ENCODE data around the gene LRRC37A.
"Not testable (repeated sequence)": the region's sequence is repeated elsewhere in the genome, so short reads cannot be mapped to it uniquely, and the experiment has no call there.

The LRRC37A gene

DNA sequence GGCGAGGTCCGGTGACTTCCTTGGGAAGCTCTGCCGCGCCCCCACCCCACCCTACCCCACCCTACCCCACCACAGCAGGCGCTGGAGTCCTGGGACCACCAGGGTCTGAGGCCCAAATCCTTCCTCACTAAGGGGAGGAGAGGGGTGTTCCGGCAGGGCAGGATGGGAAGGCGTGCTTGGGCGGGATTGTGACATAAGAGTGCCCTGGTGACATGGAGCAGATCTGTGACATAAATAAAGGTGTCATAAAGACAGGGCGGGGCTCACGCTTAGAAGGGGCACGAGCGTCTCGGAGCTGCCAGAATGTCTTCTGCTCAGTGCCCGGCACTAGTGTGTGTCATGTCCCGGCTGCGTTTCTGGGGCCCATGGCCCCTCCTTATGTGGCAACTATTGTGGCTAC lies at the start of gene LRRC37A:
Gene LRRC37A, plus strand, starts transcription at position 301 of the 400 bp plus-strand sequence. Its CDS starts 3 bp downstream, at position 304.
- in situ Hi-C loops (cut with MboI; ENCODE audit: low pct_unique_long_range_greater_than_20kb, low sequenced_read_pairs, unreplicated experiment); DNase-seq (ENCODE audit: low spot score): not testable (repeated sequence)

DNA sequence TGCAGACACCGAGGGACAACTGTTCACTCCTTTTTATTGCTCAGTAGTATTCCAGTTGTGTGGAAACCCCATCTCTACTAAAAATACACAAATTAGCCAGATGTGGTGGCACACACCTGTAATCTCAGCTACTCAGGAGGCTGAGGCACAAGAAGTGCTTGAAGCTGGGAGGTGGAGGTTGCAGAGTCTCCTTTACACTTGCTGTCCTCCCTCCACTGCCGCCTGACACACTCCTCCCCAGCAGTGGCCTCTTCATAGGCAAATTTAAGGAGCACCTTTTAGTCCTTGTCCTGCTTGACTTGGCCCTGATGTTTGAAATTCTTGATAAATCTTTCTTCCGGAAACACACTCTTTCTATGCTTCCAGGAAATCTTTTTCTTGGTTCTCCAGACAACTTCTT lies 45.8 kb upstream of the LRRC37A start:
- in situ Hi-C loops (cut with MboI; ENCODE audit: low pct_unique_long_range_greater_than_20kb, low sequenced_read_pairs, unreplicated experiment); DNase-seq (ENCODE audit: low spot score): not testable (repeated sequence)

DNA sequence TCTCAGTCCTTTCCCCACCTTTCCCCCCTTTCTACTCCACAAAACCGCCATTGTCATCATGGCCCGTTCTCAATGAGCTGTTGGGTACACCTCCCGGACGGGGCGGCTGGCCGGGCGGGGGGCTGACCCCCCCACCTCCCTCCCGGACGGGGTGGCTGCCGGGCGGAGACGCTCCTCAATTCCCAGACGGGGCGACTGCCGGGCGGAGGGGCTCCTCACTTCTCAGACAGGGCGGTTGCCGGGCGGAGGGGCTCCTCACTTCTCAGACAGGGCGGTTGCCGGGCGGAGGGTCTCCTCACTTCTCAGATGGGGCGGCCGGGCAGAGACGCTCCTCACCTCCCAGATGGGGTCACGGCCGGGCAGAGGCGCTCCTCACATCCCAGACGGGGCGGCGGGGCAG lies 42.1 kb upstream of the LRRC37A start:
- in situ Hi-C loops (cut with MboI; ENCODE audit: low pct_unique_long_range_greater_than_20kb, low sequenced_read_pairs, unreplicated experiment); DNase-seq (ENCODE audit: low spot score): not testable (repeated sequence)

DNA sequence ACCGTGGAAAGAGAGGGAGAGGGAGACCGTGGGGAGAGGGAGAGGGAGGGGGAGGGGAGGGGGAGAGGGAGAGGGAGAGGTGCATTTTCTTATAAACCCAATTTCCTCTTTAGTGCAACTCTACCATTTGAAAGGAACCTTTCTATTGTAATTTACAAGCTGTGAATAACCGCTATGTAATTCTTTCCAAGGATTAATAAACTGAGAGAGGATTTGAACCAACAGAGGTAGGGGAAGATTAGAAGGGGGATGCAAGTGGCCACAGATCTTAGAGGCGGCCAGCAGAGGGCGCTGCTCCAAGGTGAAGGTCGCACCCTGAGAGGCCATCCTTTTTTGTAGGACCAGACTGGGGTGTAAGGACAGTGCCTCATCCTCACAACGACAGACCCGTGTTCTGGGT lies 41.2 kb upstream of the LRRC37A start:
- TF ChIP-seq, protein P1, sequence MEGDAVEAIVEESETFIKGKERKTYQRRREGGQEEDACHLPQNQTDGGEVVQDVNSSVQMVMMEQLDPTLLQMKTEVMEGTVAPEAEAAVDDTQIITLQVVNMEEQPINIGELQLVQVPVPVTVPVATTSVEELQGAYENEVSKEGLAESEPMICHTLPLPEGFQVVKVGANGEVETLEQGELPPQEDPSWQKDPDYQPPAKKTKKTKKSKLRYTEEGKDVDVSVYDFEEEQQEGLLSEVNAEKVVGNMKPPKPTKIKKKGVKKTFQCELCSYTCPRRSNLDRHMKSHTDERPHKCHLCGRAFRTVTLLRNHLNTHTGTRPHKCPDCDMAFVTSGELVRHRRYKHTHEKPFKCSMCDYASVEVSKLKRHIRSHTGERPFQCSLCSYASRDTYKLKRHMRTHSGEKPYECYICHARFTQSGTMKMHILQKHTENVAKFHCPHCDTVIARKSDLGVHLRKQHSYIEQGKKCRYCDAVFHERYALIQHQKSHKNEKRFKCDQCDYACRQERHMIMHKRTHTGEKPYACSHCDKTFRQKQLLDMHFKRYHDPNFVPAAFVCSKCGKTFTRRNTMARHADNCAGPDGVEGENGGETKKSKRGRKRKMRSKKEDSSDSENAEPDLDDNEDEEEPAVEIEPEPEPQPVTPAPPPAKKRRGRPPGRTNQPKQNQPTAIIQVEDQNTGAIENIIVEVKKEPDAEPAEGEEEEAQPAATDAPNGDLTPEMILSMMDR (IDR thresholded peaks at IDR 0.05; ENCODE audit: extremely low read depth, insufficient read depth, missing control alignments): peak; percentile 87
- peak; percentile 88 for DNase-seq (ENCODE audit: low spot score)
- in situ Hi-C loops (cut with MboI; ENCODE audit: low pct_unique_long_range_greater_than_20kb, low sequenced_read_pairs, unreplicated experiment): not testable (repeated sequence)

DNA sequence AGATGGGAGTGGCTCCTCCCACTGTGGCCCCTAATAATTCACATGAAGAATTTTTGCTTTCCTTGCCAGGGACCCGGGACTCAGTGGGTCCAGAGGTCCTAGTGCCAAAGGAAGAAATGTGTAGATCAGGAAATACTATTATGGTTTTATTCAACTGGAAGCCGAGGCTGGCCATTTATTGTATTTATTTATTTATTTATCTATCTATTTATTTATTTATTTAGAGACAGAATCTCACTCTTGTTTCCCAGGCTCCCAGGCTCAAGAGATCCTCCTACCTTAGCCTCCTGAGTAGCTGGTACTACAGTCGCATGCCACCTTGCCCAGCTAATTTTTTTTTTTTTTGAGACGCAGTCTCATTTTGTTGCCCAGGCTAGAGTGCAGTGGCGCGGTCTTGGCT lies 40.7 kb upstream of the LRRC37A start:
- DNase-seq (ENCODE audit: low spot score); in situ Hi-C loops (cut with MboI; ENCODE audit: low pct_unique_long_range_greater_than_20kb, low sequenced_read_pairs, unreplicated experiment): not testable (repeated sequence)

DNA sequence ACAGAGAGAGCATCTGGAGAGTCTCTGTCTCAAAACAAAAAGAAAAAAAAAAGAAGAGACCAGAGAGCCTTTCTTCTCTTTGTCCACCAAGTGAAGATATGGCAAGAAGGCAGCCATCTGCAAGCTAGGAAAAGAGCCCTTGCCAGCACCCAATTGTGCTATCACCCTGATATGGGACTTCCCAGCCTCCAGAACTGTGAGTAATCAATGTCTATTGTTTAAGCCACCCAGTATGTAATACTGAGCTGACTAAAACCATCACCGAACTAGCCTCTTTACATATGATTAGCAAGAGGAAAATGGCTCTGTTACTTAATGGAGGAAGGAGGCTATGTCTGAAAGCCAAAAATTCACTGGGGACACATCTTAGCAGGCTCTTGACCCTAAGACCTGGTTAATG lies 38.6 kb upstream of the LRRC37A start:
- DNase-seq (ENCODE audit: low spot score); in situ Hi-C loops (cut with MboI; ENCODE audit: low pct_unique_long_range_greater_than_20kb, low sequenced_read_pairs, unreplicated experiment): not testable (repeated sequence)

DNA sequence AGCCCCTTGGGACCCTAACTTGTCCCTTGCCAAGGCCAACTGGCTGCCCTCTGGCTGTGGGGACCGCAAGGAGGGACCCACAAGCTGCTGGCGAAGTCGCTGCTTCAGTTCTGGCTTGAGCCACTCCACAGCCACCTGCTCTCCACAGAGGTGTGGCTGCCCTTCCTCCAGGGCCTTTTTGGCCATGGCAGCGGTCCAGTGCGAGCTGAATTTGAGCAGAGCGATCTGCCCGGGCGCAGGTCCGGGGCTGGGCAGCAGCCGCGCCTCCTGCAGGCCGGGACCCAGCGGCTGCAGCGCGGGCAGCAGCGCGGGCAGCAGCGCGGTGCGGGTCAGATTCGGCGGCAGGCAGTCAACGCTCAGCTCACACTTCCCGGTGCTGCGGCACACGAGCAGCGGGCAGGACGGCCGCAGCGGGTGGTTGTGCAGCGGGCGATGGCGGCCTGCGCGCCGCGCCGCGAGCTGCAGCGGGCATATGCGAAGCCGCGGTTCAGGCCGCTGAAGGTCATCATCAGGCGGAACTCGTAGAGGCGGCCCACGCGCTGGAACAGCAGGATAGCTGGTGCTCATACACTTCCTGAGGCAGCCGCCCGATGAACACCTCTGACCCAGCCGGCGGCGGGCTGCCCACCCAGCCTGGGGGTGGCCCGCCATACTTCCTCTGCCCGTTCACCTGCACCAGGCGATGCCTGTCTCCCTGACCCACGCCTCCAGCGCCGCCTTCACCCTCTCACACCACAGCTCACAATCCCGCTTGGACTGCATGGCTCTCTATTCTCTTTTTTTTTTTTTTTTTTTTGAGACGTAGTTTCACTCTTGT lies 34.9 kb upstream of the LRRC37A start:
- DNase-seq (ENCODE audit: low spot score); in situ Hi-C loops (cut with MboI; ENCODE audit: low pct_unique_long_range_greater_than_20kb, low sequenced_read_pairs, unreplicated experiment): not testable (repeated sequence)
- TF ChIP-seq, protein P1 (IDR thresholded peaks at IDR 0.05; ENCODE audit: extremely low read depth, insufficient read depth, missing control alignments): peak; percentile 36

DNA sequence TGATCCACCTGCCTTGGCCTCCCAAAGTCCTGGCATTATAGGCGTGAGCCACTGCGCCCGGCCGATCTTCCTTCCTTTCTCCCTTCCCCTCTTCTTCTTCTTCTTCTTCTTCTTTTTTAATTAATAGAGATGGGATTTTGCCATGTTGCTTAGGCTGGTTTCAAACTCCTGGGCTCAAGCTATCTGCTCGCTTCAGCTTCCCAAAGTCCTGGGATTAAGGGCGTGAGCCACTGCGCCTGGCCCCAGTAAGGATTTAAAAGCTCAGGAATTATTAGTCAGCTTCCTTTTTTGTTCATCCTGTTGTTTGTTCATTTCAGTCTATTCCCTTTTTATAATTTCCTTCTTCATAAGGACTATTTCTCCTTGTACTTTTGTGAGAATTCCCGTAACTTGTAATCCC lies 32.7 kb upstream of the LRRC37A start:
- DNase-seq (ENCODE audit: low spot score): no peak
- in situ Hi-C loops (cut with MboI; ENCODE audit: low pct_unique_long_range_greater_than_20kb, low sequenced_read_pairs, unreplicated experiment): no loop called here
- TF ChIP-seq, protein P1 (IDR thresholded peaks at IDR 0.05; ENCODE audit: extremely low read depth, insufficient read depth, missing control alignments): no peak

DNA sequence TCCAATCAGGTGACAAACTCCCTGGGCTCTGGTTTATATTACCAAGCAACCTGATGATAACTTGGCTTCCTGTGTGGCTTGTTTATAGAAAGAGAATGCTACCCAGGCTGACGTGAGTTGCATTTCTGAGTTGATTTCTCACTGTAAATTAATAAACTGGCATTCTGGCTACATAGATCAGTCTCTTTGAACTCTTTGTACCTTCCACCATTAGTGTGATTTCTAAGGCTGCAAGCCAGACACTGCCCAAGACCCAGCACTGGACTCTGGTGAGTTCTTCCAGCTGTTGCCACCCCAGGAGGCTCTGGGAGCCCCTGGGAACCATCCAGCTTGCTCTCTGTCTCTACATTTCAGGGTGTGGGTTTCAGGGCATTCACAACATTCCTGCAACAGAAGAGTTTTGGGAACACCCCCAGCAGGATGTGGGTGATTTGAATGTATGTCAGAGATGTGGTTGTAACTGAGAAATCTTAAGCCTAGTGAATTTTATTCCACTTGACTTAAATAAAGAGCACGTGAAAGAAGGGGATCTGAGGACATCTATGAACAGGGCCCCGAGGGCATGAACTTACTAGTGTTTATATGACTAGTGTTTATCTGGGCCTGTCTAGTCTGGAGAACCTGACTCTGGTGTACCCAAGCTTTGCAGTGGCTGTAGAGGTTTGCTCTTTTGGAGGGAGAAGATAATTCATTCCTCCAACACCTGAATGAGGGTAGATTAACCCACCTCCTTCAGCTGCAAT lies 30.3 kb upstream of the LRRC37A start:
- in situ Hi-C loops (cut with MboI; ENCODE audit: low pct_unique_long_range_greater_than_20kb, low sequenced_read_pairs, unreplicated experiment): no loop called here
- TF ChIP-seq, protein P1 (IDR thresholded peaks at IDR 0.05; ENCODE audit: extremely low read depth, insufficient read depth, missing control alignments): no peak
- DNase-seq (ENCODE audit: low spot score): peak; percentile 28

DNA sequence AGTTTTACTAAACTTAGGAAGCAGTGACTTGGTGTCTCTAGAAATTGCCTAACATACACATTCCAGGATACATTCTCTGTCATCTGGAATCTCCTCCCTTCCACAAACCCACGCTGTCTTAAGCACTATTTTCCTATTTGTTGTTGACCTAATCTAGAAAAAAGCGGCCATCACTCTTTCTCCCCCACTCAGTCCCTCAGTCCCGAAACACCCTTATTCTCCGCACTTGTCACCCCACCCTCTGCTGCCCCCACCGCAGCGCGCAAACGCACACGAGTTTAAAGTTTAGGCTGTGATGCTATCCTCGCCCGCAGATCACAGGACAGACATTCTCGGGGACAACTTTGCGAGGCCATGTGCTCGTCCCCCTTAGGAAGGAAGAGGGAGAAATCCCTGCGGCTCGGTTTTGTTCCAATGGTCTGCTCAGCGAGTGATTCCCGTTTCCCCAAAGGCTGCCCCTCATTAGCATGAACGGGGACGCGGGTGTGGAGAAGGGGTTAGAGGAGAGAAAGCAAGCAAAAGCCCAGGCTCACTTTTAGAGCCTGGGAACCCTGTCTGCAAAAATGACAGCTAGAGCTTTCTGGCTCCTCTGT lies 28.8 kb upstream of the LRRC37A start:
- peak; percentile 35 for DNase-seq (ENCODE audit: low spot score)
- in situ Hi-C loops (cut with MboI; ENCODE audit: low pct_unique_long_range_greater_than_20kb, low sequenced_read_pairs, unreplicated experiment): not testable (repeated sequence)
